ENCODE results near the gene FAM135A.

Gene FAM135A

DNA sequence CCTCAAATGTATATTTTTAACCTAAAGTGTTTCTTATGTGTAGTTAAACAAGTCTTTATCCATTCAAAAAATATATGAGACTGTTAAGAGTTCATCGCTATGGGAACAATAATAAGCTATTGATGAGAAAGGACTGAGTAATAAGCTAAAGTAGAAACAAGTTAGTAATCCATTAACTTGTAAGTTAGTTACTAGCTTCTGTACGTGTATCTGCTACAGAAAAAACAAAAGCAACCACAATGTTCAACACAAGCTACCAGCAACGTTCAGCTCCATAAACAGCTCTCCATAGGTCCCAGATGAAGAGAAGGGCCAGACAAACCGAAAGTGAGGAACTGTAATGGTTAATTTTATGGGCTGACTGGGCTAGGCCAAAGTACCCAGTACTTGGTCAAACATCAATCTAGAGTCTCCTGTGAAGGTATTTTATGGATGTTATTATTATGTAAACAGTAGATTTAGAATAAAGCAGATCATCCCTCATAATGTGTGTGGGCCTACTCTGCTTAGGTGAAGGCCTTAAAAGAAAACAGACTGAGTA, 33.8 kb upstream of the FAM135A start:
- no peaks in the 10 kb centered on the region for H3K9me2 ChIP-seq (ENCODE audit: low read depth, low read length)
- no peak for TF ChIP-seq CTCF (IDR thresholded peaks at IDR 0.05; ENCODE audit: low read length)
- no peak for TF ChIP-seq EZH2 (IDR thresholded peaks at IDR 0.05; ENCODE audit: borderline replicate concordance, low read length)
- H3F3A ChIP-seq (ENCODE audit: insufficient read depth, low read length), result no peaks in the 10 kb centered on the region
- H3K4me1 ChIP-seq (ENCODE audit: insufficient read depth, low read length, severe bottlenecking), result no peaks in the 10 kb centered on the region
- no peaks in the 10 kb centered on the region for H4K20me1 ChIP-seq (ENCODE audit: insufficient read depth, low read length)
- H3K79me2 ChIP-seq (ENCODE audit: insufficient read depth, low read length), result no peaks in the 10 kb centered on the region
- H3K27me3 ChIP-seq (ENCODE audit: insufficient read depth, low read length), result no peaks in the 10 kb centered on the region
- H3K4me3 ChIP-seq (ENCODE audit: low read depth, low read length, poor library complexity, severe bottlenecking), result no peak overlapping the region
- no peak overlapping the region for H3K9ac ChIP-seq (ENCODE audit: low read length)
- H3K36me3 ChIP-seq (ENCODE audit: insufficient read depth, low read length), result no peaks in the 10 kb centered on the region
- H3K9me3 ChIP-seq (ENCODE audit: low read length), result no peaks in the 10 kb centered on the region
- H3K27ac ChIP-seq (ENCODE audit: low read depth, low read length, poor library complexity, severe bottlenecking), result no peak overlapping the region
- H2AFZ ChIP-seq (ENCODE audit: low read length), result no peak overlapping the region
- H3K4me2 ChIP-seq (ENCODE audit: low read length), result no peak overlapping the region

GRCh38 chr6:70380252-70380651, 33.1 kb upstream of the FAM135A start:
- TF ChIP-seq CTCF (IDR thresholded peaks at IDR 0.05; ENCODE audit: low read length) (no peak), EZH2 (IDR thresholded peaks at IDR 0.05; ENCODE audit: borderline replicate concordance, low read length) (no peak)
- Histone ChIP-seq H3K4me2 (ENCODE audit: low read length) (no peak overlapping the region), H4K20me1 (ENCODE audit: insufficient read depth, low read length) (no peaks in the 10 kb centered on the region), H3K4me1 (ENCODE audit: insufficient read depth, low read length, severe bottlenecking) (no peaks in the 10 kb centered on the region), H3K9me2 (ENCODE audit: low read depth, low read length) (no peaks in the 10 kb centered on the region), H3K9ac (ENCODE audit: low read length) (no peak overlapping the region), H3K27me3 (ENCODE audit: insufficient read depth, low read length) (no peaks in the 10 kb centered on the region), H3K79me2 (ENCODE audit: insufficient read depth, low read length) (no peaks in the 10 kb centered on the region), H3K36me3 (ENCODE audit: insufficient read depth, low read length) (no peaks in the 10 kb centered on the region), H3F3A (ENCODE audit: insufficient read depth, low read length) (no peaks in the 10 kb centered on the region), H3K9me3 (ENCODE audit: low read length) (no peaks in the 10 kb centered on the region), H3K27ac (ENCODE audit: low read depth, low read length, poor library complexity, severe bottlenecking) (no peak overlapping the region), H3K4me3 (ENCODE audit: low read depth, low read length, poor library complexity, severe bottlenecking) (no peak overlapping the region), H2AFZ (ENCODE audit: low read length) (no peak overlapping the region)

DNA sequence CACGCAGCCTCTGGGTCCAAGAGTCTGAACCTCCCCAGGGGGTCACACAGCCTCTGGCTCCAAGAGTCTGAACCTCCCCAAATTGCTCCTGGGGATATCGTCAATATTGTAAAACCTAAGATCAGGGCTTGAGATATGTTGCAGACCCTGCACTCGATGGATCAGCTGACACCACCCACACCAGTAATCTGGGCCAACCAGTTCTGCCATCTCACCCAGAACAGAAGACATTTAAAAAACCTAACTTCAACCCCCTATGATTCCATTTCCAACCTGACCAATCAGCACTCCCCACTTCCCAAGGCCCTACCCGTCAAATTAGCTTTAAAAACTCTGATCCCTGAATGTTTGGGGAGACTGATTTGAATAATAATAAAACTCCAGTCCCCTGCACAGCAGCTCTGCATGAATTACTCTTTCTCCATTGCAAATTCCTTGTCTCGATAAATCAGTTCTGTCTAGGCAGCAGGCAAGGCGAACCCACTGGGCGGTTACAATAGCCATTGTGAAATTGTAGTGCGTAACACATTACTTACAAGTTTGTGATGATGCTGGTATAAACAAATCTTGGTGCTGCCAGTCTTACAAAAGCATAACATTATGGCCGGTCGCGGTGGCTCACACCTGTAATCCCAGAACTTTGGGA, 32.4 kb upstream of the FAM135A start:
- no peaks in the 10 kb centered on the region for H3F3A ChIP-seq (ENCODE audit: insufficient read depth, low read length)
- no peaks in the 10 kb centered on the region for H3K79me2 ChIP-seq (ENCODE audit: insufficient read depth, low read length)
- no peak overlapping the region for H3K27ac ChIP-seq (ENCODE audit: low read depth, low read length, poor library complexity, severe bottlenecking)
- no peaks in the 10 kb centered on the region for H3K9me2 ChIP-seq (ENCODE audit: low read depth, low read length)
- H2AFZ ChIP-seq (ENCODE audit: low read length), result no peak overlapping the region
- no peaks in the 10 kb centered on the region for H3K4me1 ChIP-seq (ENCODE audit: insufficient read depth, low read length, severe bottlenecking)
- H3K4me2 ChIP-seq (ENCODE audit: low read length), result no peak overlapping the region
- no peak overlapping the region for H3K9ac ChIP-seq (ENCODE audit: low read length)
- H3K36me3 ChIP-seq (ENCODE audit: insufficient read depth, low read length), result no peaks in the 10 kb centered on the region
- H4K20me1 ChIP-seq (ENCODE audit: insufficient read depth, low read length), result no peaks in the 10 kb centered on the region
- no peaks in the 10 kb centered on the region for H3K9me3 ChIP-seq (ENCODE audit: low read length)
- H3K27me3 ChIP-seq (ENCODE audit: insufficient read depth, low read length), result no peaks in the 10 kb centered on the region
- TF ChIP-seq EZH2 (IDR thresholded peaks at IDR 0.05; ENCODE audit: borderline replicate concordance, low read length) (no peak), CTCF (IDR thresholded peaks at IDR 0.05; ENCODE audit: low read length) (no peak)
- no peak overlapping the region for H3K4me3 ChIP-seq (ENCODE audit: low read depth, low read length, poor library complexity, severe bottlenecking)

Data from OCI-LY1 (cell line).